ENCODE results near the gene LRRK2. TPM values are rescaled to one million over a fixed set of nuclear protein-coding genes. Genes with fewer than 3 reads are reported as not detected.

Gene LRRK2
- total and polyA plus RNA-seq, 2 experiments from 2014 or later, result 0.24 TPM; not detected in 1

DNA sequence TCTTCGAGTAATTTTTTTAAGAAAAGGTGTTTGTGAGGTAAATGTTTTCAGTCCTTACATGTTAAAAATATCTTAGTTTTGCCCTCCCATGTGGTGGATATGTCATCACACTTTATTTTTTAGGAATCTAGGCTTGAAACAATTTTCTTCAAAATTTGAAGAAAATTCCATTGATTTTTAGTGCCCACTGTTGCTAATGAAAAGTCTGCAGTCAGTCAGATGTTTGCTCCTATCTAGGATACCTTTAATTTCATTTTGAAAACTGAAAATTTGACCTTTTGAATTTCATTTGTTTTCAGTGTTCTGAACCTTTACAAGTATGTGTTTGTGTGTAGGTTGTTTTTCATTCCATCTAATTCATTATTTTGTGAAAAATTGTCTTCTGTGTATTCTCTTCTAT is 105.4 kb downstream of the LRRK2 start (continued):
- TF ChIP-seq, protein P1, sequence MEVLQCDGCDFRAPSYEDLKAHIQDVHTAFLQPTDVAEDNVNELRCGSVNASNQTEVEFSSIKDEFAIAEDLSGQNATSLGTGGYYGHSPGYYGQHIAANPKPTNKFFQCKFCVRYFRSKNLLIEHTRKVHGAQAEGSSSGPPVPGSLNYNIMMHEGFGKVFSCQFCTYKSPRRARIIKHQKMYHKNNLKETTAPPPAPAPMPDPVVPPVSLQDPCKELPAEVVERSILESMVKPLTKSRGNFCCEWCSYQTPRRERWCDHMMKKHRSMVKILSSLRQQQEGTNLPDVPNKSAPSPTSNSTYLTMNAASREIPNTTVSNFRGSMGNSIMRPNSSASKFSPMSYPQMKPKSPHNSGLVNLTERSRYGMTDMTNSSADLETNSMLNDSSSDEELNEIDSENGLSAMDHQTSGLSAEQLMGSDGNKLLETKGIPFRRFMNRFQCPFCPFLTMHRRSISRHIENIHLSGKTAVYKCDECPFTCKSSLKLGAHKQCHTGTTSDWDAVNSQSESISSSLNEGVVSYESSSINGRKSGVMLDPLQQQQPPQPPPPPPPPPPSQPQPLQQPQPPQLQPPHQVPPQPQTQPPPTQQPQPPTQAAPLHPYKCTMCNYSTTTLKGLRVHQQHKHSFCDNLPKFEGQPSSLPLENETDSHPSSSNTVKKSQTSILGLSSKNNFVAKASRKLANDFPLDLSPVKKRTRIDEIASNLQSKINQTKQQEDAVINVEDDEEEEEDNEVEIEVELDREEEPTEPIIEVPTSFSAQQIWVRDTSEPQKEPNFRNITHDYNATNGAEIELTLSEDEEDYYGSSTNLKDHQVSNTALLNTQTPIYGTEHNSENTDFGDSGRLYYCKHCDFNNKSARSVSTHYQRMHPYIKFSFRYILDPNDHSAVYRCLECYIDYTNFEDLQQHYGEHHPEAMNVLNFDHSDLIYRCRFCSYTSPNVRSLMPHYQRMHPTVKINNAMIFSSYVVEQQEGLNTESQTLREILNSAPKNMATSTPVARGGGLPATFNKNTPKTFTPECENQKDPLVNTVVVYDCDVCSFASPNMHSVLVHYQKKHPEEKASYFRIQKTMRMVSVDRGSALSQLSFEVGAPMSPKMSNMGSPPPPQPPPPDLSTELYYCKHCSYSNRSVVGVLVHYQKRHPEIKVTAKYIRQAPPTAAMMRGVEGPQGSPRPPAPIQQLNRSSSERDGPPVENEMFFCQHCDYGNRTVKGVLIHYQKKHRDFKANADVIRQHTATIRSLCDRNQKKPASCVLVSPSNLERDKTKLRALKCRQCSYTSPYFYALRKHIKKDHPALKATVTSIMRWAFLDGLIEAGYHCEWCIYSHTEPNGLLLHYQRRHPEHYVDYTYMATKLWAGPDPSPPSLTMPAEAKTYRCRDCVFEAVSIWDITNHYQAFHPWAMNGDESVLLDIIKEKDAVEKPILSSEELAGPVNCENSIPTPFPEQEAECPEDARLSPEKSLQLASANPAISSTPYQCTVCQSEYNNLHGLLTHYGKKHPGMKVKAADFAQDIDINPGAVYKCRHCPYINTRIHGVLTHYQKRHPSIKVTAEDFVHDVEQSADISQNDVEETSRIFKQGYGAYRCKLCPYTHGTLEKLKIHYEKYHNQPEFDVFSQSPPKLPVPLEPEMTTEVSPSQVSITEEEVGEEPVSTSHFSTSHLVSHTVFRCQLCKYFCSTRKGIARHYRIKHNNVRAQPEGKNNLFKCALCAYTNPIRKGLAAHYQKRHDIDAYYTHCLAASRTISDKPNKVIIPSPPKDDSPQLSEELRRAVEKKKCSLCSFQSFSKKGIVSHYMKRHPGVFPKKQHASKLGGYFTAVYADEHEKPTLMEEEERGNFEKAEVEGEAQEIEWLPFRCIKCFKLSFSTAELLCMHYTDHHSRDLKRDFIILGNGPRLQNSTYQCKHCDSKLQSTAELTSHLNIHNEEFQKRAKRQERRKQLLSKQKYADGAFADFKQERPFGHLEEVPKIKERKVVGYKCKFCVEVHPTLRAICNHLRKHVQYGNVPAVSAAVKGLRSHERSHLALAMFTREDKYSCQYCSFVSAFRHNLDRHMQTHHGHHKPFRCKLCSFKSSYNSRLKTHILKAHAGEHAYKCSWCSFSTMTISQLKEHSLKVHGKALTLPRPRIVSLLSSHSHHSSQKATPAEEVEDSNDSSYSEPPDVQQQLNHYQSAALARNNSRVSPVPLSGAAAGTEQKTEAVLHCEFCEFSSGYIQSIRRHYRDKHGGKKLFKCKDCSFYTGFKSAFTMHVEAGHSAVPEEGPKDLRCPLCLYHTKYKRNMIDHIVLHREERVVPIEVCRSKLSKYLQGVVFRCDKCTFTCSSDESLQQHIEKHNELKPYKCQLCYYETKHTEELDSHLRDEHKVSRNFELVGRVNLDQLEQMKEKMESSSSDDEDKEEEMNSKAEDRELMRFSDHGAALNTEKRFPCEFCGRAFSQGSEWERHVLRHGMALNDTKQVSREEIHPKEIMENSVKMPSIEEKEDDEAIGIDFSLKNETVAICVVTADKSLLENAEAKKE (CRISPR knock-in tag; IDR thresholded peaks at IDR 0.05), result no peak
- no peak for TF ChIP-seq POLR2AphosphoS5 (IDR thresholded peaks at IDR 0.05; ENCODE audit: low read depth)
- no peak for TF ChIP-seq EZH2phosphoT487 (IDR thresholded peaks at IDR 0.05; ENCODE audit: unreplicated experiment)
- no peak for TF ChIP-seq ZNF331 (CRISPR knock-in tag; IDR thresholded peaks at IDR 0.05; ENCODE audit: low read depth)
- no peak for TF ChIP-seq STAT1 (IDR thresholded peaks at IDR 0.05; ENCODE audit: unreplicated experiment)

DNA sequence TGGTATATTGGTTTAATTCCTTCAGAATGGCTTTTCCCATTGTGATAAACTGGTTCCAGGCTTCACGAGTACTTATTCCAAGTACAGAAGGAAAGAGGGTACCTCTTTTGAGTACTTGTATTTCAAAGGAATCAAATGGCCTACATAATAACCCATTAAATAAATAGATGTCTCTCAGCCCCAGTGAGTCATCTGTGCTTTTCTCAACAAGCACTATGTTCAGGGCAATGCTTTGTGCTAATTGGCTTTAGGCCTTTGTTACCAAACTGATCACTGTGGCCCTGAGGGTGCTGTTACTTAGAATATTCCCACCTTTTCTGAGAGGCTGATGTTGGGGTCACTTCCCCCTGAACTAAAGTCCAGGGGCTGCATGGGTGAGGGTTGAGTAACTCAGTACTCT is 107.1 kb downstream of the LRRK2 start:
- Histone ChIP-seq H3K27ac (ENCODE audit: low read depth) (no peak overlapping the region), H3K4me3 (no peak overlapping the region), H2AFZ (no peak overlapping the region), H3K79me2 (replicated peaks; ENCODE audit: insufficient read depth) (no peaks in the 10 kb centered on the region), H3K4me2 (no peak overlapping the region), H3K27me3 (ENCODE audit: insufficient read depth) (no peaks in the 10 kb centered on the region), H4K20me1 (replicated peaks; ENCODE audit: insufficient read depth) (no peaks in the 10 kb centered on the region), H3K36me3 (ENCODE audit: insufficient read depth) (no peaks in the 10 kb centered on the region), H3K4me1 (ENCODE audit: insufficient read depth) (no peaks in the 10 kb centered on the region), H3F3A (replicated peaks; ENCODE audit: low read depth) (no peaks in the 10 kb centered on the region), H3K9me2 (ENCODE audit: insufficient read depth) (no peaks in the 10 kb centered on the region)
- peaks cover 8% of the 10 kb centered on the region; the same call in 2 of the 3 replicates for H3K36me3 Mint-ChIP-seq (ENCODE audit: low read depth)
- no peak for DNase-seq (ENCODE audit: low spot score)
- H3K9me3 Mint-ChIP-seq, result peaks cover 17% of the 10 kb centered on the region; the same call in 2 of the 3 replicates
- H3K4me1 Mint-ChIP-seq, result no peaks in the 10 kb centered on the region
- ATAC-seq, result no peak
- H3K27me3 Mint-ChIP-seq (ENCODE audit: insufficient read depth, low read depth, poor library complexity), result peaks cover 2% of the 10 kb centered on the region
- H3K4me3 Mint-ChIP-seq, result no peak overlapping the region
- no peak overlapping the region for H3K27ac Mint-ChIP-seq
- TF ChIP-seq, protein P2, sequence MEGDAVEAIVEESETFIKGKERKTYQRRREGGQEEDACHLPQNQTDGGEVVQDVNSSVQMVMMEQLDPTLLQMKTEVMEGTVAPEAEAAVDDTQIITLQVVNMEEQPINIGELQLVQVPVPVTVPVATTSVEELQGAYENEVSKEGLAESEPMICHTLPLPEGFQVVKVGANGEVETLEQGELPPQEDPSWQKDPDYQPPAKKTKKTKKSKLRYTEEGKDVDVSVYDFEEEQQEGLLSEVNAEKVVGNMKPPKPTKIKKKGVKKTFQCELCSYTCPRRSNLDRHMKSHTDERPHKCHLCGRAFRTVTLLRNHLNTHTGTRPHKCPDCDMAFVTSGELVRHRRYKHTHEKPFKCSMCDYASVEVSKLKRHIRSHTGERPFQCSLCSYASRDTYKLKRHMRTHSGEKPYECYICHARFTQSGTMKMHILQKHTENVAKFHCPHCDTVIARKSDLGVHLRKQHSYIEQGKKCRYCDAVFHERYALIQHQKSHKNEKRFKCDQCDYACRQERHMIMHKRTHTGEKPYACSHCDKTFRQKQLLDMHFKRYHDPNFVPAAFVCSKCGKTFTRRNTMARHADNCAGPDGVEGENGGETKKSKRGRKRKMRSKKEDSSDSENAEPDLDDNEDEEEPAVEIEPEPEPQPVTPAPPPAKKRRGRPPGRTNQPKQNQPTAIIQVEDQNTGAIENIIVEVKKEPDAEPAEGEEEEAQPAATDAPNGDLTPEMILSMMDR (conservative IDR thresholded peaks at IDR 0.05; ENCODE audit: low read depth in 2 of 2), result no peak
- TF ChIP-seq, protein P3, sequence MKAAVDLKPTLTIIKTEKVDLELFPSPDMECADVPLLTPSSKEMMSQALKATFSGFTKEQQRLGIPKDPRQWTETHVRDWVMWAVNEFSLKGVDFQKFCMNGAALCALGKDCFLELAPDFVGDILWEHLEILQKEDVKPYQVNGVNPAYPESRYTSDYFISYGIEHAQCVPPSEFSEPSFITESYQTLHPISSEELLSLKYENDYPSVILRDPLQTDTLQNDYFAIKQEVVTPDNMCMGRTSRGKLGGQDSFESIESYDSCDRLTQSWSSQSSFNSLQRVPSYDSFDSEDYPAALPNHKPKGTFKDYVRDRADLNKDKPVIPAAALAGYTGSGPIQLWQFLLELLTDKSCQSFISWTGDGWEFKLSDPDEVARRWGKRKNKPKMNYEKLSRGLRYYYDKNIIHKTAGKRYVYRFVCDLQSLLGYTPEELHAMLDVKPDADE (IDR thresholded peaks at IDR 0.05), result no peak
- no peak for TF ChIP-seq POLR2AphosphoS5 (IDR thresholded peaks at IDR 0.05; ENCODE audit: low read depth)
- no peak for TF ChIP-seq CREB1 (CRISPR knock-in tag; IDR thresholded peaks at IDR 0.05; ENCODE audit: low read depth)
- TF ChIP-seq ZNF331 (CRISPR knock-in tag; IDR thresholded peaks at IDR 0.05; ENCODE audit: low read depth), result no peak
- TF ChIP-seq NANOG (IDR thresholded peaks at IDR 0.05; ENCODE audit: borderline replicate concordance), result no peak
- TF ChIP-seq, protein P4, sequence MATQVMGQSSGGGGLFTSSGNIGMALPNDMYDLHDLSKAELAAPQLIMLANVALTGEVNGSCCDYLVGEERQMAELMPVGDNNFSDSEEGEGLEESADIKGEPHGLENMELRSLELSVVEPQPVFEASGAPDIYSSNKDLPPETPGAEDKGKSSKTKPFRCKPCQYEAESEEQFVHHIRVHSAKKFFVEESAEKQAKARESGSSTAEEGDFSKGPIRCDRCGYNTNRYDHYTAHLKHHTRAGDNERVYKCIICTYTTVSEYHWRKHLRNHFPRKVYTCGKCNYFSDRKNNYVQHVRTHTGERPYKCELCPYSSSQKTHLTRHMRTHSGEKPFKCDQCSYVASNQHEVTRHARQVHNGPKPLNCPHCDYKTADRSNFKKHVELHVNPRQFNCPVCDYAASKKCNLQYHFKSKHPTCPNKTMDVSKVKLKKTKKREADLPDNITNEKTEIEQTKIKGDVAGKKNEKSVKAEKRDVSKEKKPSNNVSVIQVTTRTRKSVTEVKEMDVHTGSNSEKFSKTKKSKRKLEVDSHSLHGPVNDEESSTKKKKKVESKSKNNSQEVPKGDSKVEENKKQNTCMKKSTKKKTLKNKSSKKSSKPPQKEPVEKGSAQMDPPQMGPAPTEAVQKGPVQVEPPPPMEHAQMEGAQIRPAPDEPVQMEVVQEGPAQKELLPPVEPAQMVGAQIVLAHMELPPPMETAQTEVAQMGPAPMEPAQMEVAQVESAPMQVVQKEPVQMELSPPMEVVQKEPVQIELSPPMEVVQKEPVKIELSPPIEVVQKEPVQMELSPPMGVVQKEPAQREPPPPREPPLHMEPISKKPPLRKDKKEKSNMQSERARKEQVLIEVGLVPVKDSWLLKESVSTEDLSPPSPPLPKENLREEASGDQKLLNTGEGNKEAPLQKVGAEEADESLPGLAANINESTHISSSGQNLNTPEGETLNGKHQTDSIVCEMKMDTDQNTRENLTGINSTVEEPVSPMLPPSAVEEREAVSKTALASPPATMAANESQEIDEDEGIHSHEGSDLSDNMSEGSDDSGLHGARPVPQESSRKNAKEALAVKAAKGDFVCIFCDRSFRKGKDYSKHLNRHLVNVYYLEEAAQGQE (IDR thresholded peaks at IDR 0.05; ENCODE audit: unreplicated experiment), result no peak
- no peak for TF ChIP-seq EZH2phosphoT487 (IDR thresholded peaks at IDR 0.05; ENCODE audit: unreplicated experiment)

Measured in GM23338 (cell line).